Measurements from ENCODE around the gene SF3B2. TPM values are rescaled to one million over a fixed set of nuclear protein-coding genes. Genes with fewer than 3 reads are reported as not detected.

SF3B2 gene
- total RNA-seq, 1 experiment from 2014 or later: 358 TPM

- ChIA-PET POLR2A (ENCODE audit: low non-redundant PET) (no interaction called here), CTCF (interaction anchor here (0.6 kb wide), 1 partner anchor 703 kb away, joined by 4 read pairs; no protein-coding TSS in a partner anchor)
- no peak for DNase-seq (ENCODE audit: low spot score)
- intact Hi-C loops (cut with micrococcal nuclease; ENCODE audit: unreplicated experiment): no loop called here
- H3K9me3 ChIP-seq (ENCODE audit: low read depth, low read length, poor library complexity, severe bottlenecking): no peaks in the 10 kb centered on the region
- H3K27ac ChIP-seq (ENCODE audit: low read depth, low read length, poor library complexity, severe bottlenecking): no peak within 1 kb of the TSS
- H3K4me1 ChIP-seq (ENCODE audit: insufficient read depth, low read length, poor library complexity, severe bottlenecking): peaks cover 22% of the 10 kb centered on the region
- BruUV-seq (replicated peaks): no TSS peak
- no peaks in the 10 kb centered on the region for H3K27me3 ChIP-seq (replicated peaks; ENCODE audit: insufficient read depth, low read depth, low read length, poor library complexity)
- TF ChIP-seq CTCF (conservative IDR thresholded peaks at IDR 0.05; ENCODE audit: low read depth, low read length) (no peak), EZH2 (IDR thresholded peaks at IDR 0.05; ENCODE audit: borderline replicate concordance, low read depth, low read length, poor library complexity, severe bottlenecking) (no peak)
- H3K36me3 ChIP-seq (ENCODE audit: insufficient read depth, low read length, poor library complexity, severe bottlenecking): no peaks in the 10 kb centered on the region
- peak within 1 kb of the TSS; percentile 42 for H3K4me3 ChIP-seq (ENCODE audit: low read depth, low read length, poor library complexity, severe bottlenecking)
Measured at GRCh38 chr11:66048547-66049323, 3.4 kb upstream of the SF3B2 start, which contains the start of gene GAL3ST3. Gene GAL3ST3 (minus strand): TSS chr11:66049161. CDS start chr11:66045415, 3,746 bp downstream.

GRCh38 chr11:66050581-66051231 lies 1.5 kb upstream of the SF3B2 start:
- intact Hi-C loops (cut with micrococcal nuclease; ENCODE audit: unreplicated experiment): no loop called here
- ChIA-PET CTCF (interaction anchor here (0.6 to 1.4 kb wide), 2 partner anchors 22 to 160 kb away, joined by 5 to 11 read pairs; partner anchors contain the start of gene CCDC85B), POLR2A (ENCODE audit: low non-redundant PET) (interaction anchor here (0.6 kb wide), 2 partner anchors 15 to 219 kb away, joined by 3 to 5 read pairs; no protein-coding TSS in a partner anchor)
- Histone ChIP-seq H3K27me3 (replicated peaks; ENCODE audit: insufficient read depth, low read depth, low read length, poor library complexity) (no peaks in the 10 kb centered on the region), H3K4me3 (ENCODE audit: low read depth, low read length, poor library complexity, severe bottlenecking) (peak overlapping the region; percentile 99), H3K27ac (ENCODE audit: low read depth, low read length, poor library complexity, severe bottlenecking) (peak overlapping the region; percentile 89), H3K9me3 (ENCODE audit: low read depth, low read length, poor library complexity, severe bottlenecking) (no peaks in the 10 kb centered on the region), H3K36me3 (ENCODE audit: insufficient read depth, low read length, poor library complexity, severe bottlenecking) (peaks cover 14% of the 10 kb centered on the region), H3K4me1 (ENCODE audit: insufficient read depth, low read length, poor library complexity, severe bottlenecking) (peaks cover 21% of the 10 kb centered on the region)
- TF ChIP-seq EZH2 (IDR thresholded peaks at IDR 0.05; ENCODE audit: borderline replicate concordance, low read depth, low read length, poor library complexity, severe bottlenecking) (no peak), CTCF (conservative IDR thresholded peaks at IDR 0.05; ENCODE audit: low read depth, low read length) (no peak)
- DNase-seq (ENCODE audit: low spot score): no peak
- BruUV-seq (replicated peaks): no TSS peak

- peaks cover 21% of the 10 kb centered on the region for H3K4me1 ChIP-seq (ENCODE audit: insufficient read depth, low read length, poor library complexity, severe bottlenecking)
- no peak for DNase-seq (ENCODE audit: low spot score)
- H3K27ac ChIP-seq (ENCODE audit: low read depth, low read length, poor library complexity, severe bottlenecking): peak overlapping the region; percentile 89
- peak overlapping the region; percentile 99 for H3K4me3 ChIP-seq (ENCODE audit: low read depth, low read length, poor library complexity, severe bottlenecking)
- H3K36me3 ChIP-seq (ENCODE audit: insufficient read depth, low read length, poor library complexity, severe bottlenecking): peaks cover 21% of the 10 kb centered on the region
- ChIA-PET CTCF (interaction anchor here (0.6 to 1.4 kb wide), 2 partner anchors 85 to 160 kb away, joined by 3 to 5 read pairs; partner anchors contain the start of gene CCDC85B), POLR2A (ENCODE audit: low non-redundant PET) (interaction anchor here (0.6 kb wide), 2 partner anchors 16 to 262 kb away, joined by 3 to 5 read pairs; no protein-coding TSS in a partner anchor)
- no peak for TF ChIP-seq EZH2 (IDR thresholded peaks at IDR 0.05; ENCODE audit: borderline replicate concordance, low read depth, low read length, poor library complexity, severe bottlenecking)
- TF ChIP-seq CTCF (conservative IDR thresholded peaks at IDR 0.05; ENCODE audit: low read depth, low read length): no peak
- intact Hi-C loops (cut with micrococcal nuclease; ENCODE audit: unreplicated experiment): no loop called here
- no TSS peak for BruUV-seq (replicated peaks)
- H3K9me3 ChIP-seq (ENCODE audit: low read depth, low read length, poor library complexity, severe bottlenecking): no peaks in the 10 kb centered on the region
- H3K27me3 ChIP-seq (replicated peaks; ENCODE audit: insufficient read depth, low read depth, low read length, poor library complexity): no peaks in the 10 kb centered on the region
Measured at GRCh38 chr11:66051371-66051765, 796 bp upstream of the SF3B2 start.
